Motor neuron (in vitro differentiated cells): ENCODE measurements around the gene PNCK. TPM values are rescaled to one million over a fixed set of nuclear protein-coding genes. Genes with fewer than 3 reads are reported as not detected.
A peak's percentile ranks its signal among the peaks of the same experiment; 100 is the strongest.
"Not testable (repeated sequence)": the region's sequence is repeated elsewhere in the genome, so short reads cannot be mapped to it uniquely, and the experiment has no call there.

Experiments used
- ATAC-seq, 8 experiments: fragments of 200-7000 bp; cut with Tn5 transposase; replicated peaks in 6 of 8; 2 replicates each; pipeline ENCODE4 v1.8.0; 2021; ENCODE audit warnings: mild to moderate bottlenecking in 8 of 8, moderate library complexity in 8 of 8
- H3K27ac ChIP-seq, 2 donors: fragments of 250-450 bp; sonication (Bioruptor Pico); 2 replicates each; pipeline ENCODE4 v1.9.0; 2021; ENCODE audit warnings: antibody characterized with exemption in 2 of 2, mild to moderate bottlenecking in 2 of 2, moderate library complexity in 1 of 2
- H3K4me1 ChIP-seq, 2 donors: fragments of 250-450 bp; sonication (Bioruptor Pico); replicated peaks in 1 of 2; 2 replicates each; pipeline ENCODE4 v1.6.1; 2021; ENCODE audit warnings: antibody characterized with exemption in 2 of 2, mild to moderate bottlenecking in 2 of 2, moderate library complexity in 1 of 2
- H3K4me3 ChIP-seq, 5 donors: fragments of 250-450 bp; sonication (Bioruptor Pico); 2 replicates each; pipeline ENCODE4 v1.9.0; 2021; ENCODE audit warnings: antibody characterized with exemption in 5 of 5, mild to moderate bottlenecking in 5 of 5, moderate library complexity in 4 of 5
- WGBS, 10 experiments: fragments of 450-650 bp; shearing (Covaris generic); methylation state at CpG; one replicate each; pipeline ENCODE4 v1.0.0; 2022; 5-methylcytosine and 5-hydroxymethylcytosine counted together
- in situ Hi-C, 9 experiments: fragments of 400-800 bp; cut with MboI; loops; one replicate each; pipeline ENCODE4 v1.15.0; 2021; ENCODE audit warnings: low sequenced_read_pairs in 9 of 9, low pct_unique_long_range_greater_than_20kb in 2 of 9; ENCODE audit not compliant: unreplicated experiment in 9 of 9
- total RNA-seq, 8 experiments: library from RNA; unstranded; fragments of 300-600 nt; gene quantifications; 2 replicates each; pipeline versions ENCODE4 v1.2.3 to v1.2.4, GENCODE V29; 2022

The PNCK gene
- total RNA-seq, 8 experiments from 2014 or later: 0.61 to 30.3 (median 10.6) TPM

GRCh38 chrX:153696538-153696937 is 22.9 kb upstream of the PNCK start:
- H3K27ac ChIP-seq, ATAC-seq, H3K4me3 ChIP-seq, in situ Hi-C loops, H3K4me1 ChIP-seq: not testable (repeated sequence)
- WGBS, 10 experiments: no CpG with 5 or more reads among the region's 10 CpGs

GRCh38 chrX:153696100-153696499 is 22.5 kb upstream of the PNCK start:
- H3K27ac ChIP-seq: no peak overlapping the region
- WGBS, 10 experiments: 67% methylated on average over 3 of the region's 15 CpGs; no CpG with 5 or more reads in 9 of the 10 experiments
- no peaks in the 10 kb centered on the region for H3K4me1 ChIP-seq
- in situ Hi-C loops: no loop called here
- ATAC-seq: no peak
- H3K4me3 ChIP-seq: no peak overlapping the region

- peak in 1 of 8 experiments; percentile 3 for ATAC-seq
- H3K27ac ChIP-seq: no peak overlapping the region
- in situ Hi-C loops: no loop called here
- peaks cover 4 to 8% of the 10 kb centered on the region in 2 donors for H3K4me1 ChIP-seq
- no peak overlapping the region for H3K4me3 ChIP-seq
- 20 to 60% methylated on average over 1 to 3 of the region's 23 CpGs; no CpG with 5 or more reads in 8 of the 10 experiments for WGBS, 10 experiments
Observed at GRCh38 chrX:153694687-153695270, 21.2 kb upstream of the PNCK start.

- H3K27ac ChIP-seq, in situ Hi-C loops, ATAC-seq, H3K4me1 ChIP-seq, H3K4me3 ChIP-seq: not testable (repeated sequence)
- WGBS, 10 experiments: no CpG with 5 or more reads among the region's 16 CpGs
Observed at GRCh38 chrX:153694256-153694655, 20.6 kb upstream of the PNCK start.

GRCh38 chrX:153693216-153694086 is 19.8 kb upstream of the PNCK start:
- no peak overlapping the region for H3K27ac ChIP-seq
- no peak overlapping the region for H3K4me3 ChIP-seq
- H3K4me1 ChIP-seq: peaks cover 4 to 8% of the 10 kb centered on the region in 2 donors
- WGBS, 10 experiments: no CpG with 5 or more reads among the region's 31 CpGs
- in situ Hi-C loops: no loop called here
- no peak for ATAC-seq

GRCh38 chrX:153692611-153693156 is 19.1 kb upstream of the PNCK start:
- H3K4me3 ChIP-seq: no peak overlapping the region
- no peak overlapping the region for H3K27ac ChIP-seq
- H3K4me1 ChIP-seq: peaks cover 4 to 8% of the 10 kb centered on the region in 2 donors
- no peak for ATAC-seq
- no CpG with 5 or more reads among the region's 24 CpGs for WGBS, 10 experiments
- in situ Hi-C loops: no loop called here

GRCh38 chrX:153692003-153692402 is 18.4 kb upstream of the PNCK start:
- Histone ChIP-seq H3K27ac (no peak overlapping the region), H3K4me1 (peaks cover 4 to 8% of the 10 kb centered on the region in 2 donors), H3K4me3 (no peak overlapping the region)
- in situ Hi-C loops: no loop called here
- ATAC-seq: no peak
- no CpG with 5 or more reads among the region's 4 CpGs for WGBS, 10 experiments

GRCh38 chrX:153691032-153691827 is 17.6 kb upstream of the PNCK start:
- H3K27ac ChIP-seq, ATAC-seq, in situ Hi-C loops, H3K4me3 ChIP-seq: not testable (repeated sequence)
- peaks cover 10 to 15% of the 10 kb centered on the region in 2 donors for H3K4me1 ChIP-seq
- no CpG with 5 or more reads among the region's 21 CpGs for WGBS, 10 experiments

- Histone ChIP-seq H3K4me1 (peaks cover 16 to 23% of the 10 kb centered on the region in 2 donors), H3K4me3 (peak overlapping the region in 4 of 5 donors; percentile 49 to 71 (median 64)), H3K27ac (no peak overlapping the region)
- WGBS, 10 experiments: no CpG with 5 or more reads among the region's 14 CpGs
- in situ Hi-C loops: no loop called here
- no peak for ATAC-seq
Observed at GRCh38 chrX:153690466-153690865, 16.9 kb upstream of the PNCK start.

- in situ Hi-C loops: no loop called here
- 80% methylated on average over 1 of the region's 19 CpGs; no CpG with 5 or more reads in 9 of the 10 experiments for WGBS, 10 experiments
- Histone ChIP-seq H3K4me3 (peak overlapping the region; percentile 49 to 71 (median 65)), H3K4me1 (peaks cover 21 to 29% of the 10 kb centered on the region in 2 donors), H3K27ac (no peak overlapping the region)
- peak in 7 of 8 experiments; percentile 1 to 5 (median 2) for ATAC-seq
Observed at GRCh38 chrX:153689654-153690465, 16.2 kb upstream of the PNCK start.

GRCh38 chrX:153688911-153689590 is 15.4 kb upstream of the PNCK start:
- WGBS, 10 experiments: 20% methylated on average over 3 of the region's 53 CpGs; no CpG with 5 or more reads in 9 of the 10 experiments
- peak overlapping the region; percentile 78 to 79 for H3K27ac ChIP-seq
- peaks cover 26 to 37% of the 10 kb centered on the region in 2 donors for H3K4me1 ChIP-seq
- ATAC-seq: peak; percentile 3 to 36 (median 5)
- peak overlapping the region; percentile 49 to 71 (median 65) for H3K4me3 ChIP-seq
- in situ Hi-C loops: no loop called here

- Histone ChIP-seq H3K4me3 (peak overlapping the region; percentile 49 to 71 (median 65)), H3K27ac (peak overlapping the region; percentile 78 to 79), H3K4me1 (peaks cover 31 to 40% of the 10 kb centered on the region in 2 donors)
- WGBS, 10 experiments: no CpG with 5 or more reads among the region's 57 CpGs
- no peak for ATAC-seq
- in situ Hi-C loops: no loop called here
Observed at GRCh38 chrX:153688506-153688905, 14.9 kb upstream of the PNCK start.
